ENCODE results near the gene OSBPL8.

OSBPL8 gene

DNA sequence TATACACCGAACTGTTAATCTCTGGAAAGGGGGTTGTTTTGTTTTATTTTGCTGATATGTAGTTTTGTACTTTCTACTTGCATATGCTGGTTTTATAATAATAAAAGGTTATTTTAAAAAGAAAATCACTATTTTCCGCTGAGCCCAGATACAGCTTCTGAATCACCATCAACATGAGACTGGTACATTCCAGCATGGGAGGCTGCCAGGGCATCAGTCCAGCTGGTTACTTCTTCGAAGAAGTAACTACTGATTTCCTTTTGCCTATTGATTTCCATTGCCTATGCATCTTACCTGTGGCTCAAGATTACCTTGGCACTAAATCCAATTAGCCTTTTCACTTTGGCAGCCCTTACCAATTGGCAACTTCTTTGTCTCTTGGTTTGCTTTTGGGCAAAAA, 11.7 kb upstream of the OSBPL8 start:
- Histone ChIP-seq H3K36me3 (replicated peaks) (no peaks in the 10 kb centered on the region), H3K4me3 (ENCODE audit: low read depth, low read length) (no peak overlapping the region), H3K27me3 (replicated peaks) (no peaks in the 10 kb centered on the region), H3K27ac (no peak overlapping the region)
- no peak for DNase-seq
- TF ChIP-seq, protein P1, sequence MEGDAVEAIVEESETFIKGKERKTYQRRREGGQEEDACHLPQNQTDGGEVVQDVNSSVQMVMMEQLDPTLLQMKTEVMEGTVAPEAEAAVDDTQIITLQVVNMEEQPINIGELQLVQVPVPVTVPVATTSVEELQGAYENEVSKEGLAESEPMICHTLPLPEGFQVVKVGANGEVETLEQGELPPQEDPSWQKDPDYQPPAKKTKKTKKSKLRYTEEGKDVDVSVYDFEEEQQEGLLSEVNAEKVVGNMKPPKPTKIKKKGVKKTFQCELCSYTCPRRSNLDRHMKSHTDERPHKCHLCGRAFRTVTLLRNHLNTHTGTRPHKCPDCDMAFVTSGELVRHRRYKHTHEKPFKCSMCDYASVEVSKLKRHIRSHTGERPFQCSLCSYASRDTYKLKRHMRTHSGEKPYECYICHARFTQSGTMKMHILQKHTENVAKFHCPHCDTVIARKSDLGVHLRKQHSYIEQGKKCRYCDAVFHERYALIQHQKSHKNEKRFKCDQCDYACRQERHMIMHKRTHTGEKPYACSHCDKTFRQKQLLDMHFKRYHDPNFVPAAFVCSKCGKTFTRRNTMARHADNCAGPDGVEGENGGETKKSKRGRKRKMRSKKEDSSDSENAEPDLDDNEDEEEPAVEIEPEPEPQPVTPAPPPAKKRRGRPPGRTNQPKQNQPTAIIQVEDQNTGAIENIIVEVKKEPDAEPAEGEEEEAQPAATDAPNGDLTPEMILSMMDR (IDR thresholded peaks at IDR 0.05; ENCODE audit: low read depth, low read length, missing control alignments), result no peak
- in situ Hi-C loops (cut with HindIII; ENCODE audit: low pct_ligation_motif_present, low sequenced_read_pairs), result no loop called here

DNA sequence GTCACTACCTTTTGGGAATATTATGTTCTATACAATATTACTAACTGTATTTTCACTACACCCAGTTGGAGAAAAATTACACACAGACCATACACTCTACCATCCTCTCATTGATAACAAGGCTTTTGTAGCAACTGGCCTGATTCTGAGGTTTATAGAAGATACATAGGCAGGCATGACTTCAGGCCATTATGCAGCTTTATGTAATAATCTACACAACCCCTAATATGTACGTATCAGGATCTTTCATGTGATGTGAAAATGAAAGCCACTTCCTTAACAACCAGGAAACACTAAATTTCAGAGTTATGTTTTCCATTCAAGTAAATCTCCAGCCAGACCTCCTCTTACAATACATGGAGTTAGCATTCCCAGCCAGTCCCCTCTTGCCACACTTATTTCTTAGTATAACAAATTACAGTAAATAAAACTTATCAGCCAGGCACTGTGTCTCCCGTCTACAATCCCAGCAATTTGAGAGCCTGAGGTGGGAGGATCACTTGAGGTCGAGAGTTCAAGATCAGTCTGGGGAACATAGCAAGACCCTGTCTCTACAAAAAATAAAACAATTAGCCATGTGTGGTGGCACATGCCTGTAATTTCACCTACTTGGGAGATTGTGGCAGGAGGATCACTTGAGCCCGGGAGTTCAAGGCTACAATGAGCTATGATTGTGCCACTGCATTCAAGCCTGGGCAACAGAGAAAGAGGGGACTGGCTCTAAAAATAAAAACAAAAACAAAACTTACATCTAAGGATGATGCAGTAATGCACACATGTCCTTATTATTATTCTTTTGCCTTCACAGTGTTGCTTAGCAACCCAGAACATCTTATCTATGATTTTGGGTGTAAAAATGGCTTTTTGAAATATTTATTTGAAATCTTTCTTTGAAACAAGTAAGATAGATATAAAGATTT, 10.4 kb upstream of the OSBPL8 start:
- H3K4me3 ChIP-seq (ENCODE audit: low read depth, low read length), result no peak overlapping the region
- no peak overlapping the region for H3K27ac ChIP-seq
- in situ Hi-C loops (cut with HindIII; ENCODE audit: low pct_ligation_motif_present, low sequenced_read_pairs), result no loop called here
- TF ChIP-seq, protein P1 (IDR thresholded peaks at IDR 0.05; ENCODE audit: low read depth, low read length, missing control alignments), result no peak
- H3K27me3 ChIP-seq (replicated peaks), result no peaks in the 10 kb centered on the region
- no peaks in the 10 kb centered on the region for H3K36me3 ChIP-seq (replicated peaks)
- no peak for DNase-seq

DNA sequence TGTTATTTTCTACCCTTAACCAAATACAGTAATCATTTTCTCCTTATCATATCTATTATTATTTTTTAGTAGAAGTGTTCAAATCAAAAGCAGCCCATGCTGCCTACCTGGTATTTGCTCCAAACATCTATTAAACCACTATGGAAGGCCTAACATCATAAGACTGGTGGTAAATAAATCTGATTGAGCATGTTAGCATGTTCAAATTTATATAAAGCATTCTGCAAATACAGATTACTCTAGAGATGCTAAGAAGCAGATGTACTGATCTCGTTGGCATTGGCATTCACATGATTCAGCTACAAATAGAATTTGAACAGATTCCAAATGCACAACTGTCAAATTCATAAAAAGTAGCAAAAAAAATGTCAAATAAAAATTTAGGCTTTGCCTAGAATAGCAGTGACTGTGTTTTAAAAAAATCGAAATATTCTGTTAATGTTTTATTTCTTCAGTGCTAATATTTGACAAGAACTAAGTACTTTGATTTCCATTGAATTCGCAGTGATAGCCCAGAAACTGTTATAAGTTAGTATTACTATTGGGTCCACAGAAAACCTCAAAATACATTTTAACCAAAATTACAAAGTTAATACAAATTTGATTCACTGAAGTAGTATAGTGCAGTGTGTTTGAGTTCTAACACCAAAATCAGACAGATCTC, 9.4 kb upstream of the OSBPL8 start:
- TF ChIP-seq, protein P1 (IDR thresholded peaks at IDR 0.05; ENCODE audit: low read depth, low read length, missing control alignments), result no peak
- no peak for DNase-seq
- H3K4me3 ChIP-seq (ENCODE audit: low read depth, low read length), result no peak overlapping the region
- H3K27ac ChIP-seq, result no peak overlapping the region
- in situ Hi-C loops (cut with HindIII; ENCODE audit: low pct_ligation_motif_present, low sequenced_read_pairs), result no loop called here
- H3K36me3 ChIP-seq (replicated peaks), result no peaks in the 10 kb centered on the region
- H3K27me3 ChIP-seq (replicated peaks), result no peaks in the 10 kb centered on the region

DNA sequence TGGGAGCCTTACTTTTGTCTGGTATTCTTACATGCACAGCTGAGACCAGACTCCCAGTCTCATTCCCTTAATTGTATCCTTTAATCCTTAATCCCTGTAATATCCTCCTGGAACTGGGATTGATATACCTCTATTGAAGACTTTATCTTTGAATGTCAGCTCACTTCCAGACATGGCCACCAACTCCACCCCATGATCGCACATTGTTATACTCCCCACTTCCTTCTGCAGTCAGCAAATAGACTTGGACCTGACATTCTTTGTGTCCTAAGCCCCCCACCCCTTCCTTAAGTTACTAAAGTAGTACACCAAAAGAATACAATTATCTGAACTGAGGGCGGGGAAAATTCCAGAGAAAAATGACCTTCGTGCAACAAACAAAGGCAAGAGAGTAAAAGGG, 8.6 kb upstream of the OSBPL8 start:
- in situ Hi-C loops (cut with HindIII; ENCODE audit: low pct_ligation_motif_present, low sequenced_read_pairs), result no loop called here
- no peak overlapping the region for H3K27ac ChIP-seq
- no peak for DNase-seq

DNA sequence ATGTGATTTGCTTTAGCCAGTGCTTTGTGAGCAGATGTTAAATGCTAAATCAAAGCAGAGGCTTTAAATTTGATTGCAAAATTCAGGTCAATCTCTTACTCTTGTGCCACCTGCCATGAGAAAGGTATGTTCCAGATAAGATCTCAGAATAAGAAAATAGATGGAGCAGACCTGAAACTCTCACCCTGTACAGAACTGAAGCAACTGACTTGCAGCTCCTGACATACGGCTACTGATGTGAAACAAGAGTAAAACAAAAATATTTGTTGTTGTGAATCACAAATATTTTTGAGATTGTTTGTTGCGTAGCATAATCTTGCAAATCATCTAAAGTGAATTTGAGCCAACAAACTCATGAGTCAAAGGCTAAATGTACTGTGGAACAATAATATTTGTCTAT, 3.5 kb upstream of the OSBPL8 start:
- Histone ChIP-seq H3K4me3 (ENCODE audit: low read depth, low read length) (no peak overlapping the region), H3K27ac (no peak overlapping the region), H3K36me3 (replicated peaks) (no peaks in the 10 kb centered on the region), H3K27me3 (replicated peaks) (no peaks in the 10 kb centered on the region)
- no peak for DNase-seq
- TF ChIP-seq, protein P1 (IDR thresholded peaks at IDR 0.05; ENCODE audit: low read depth, low read length, missing control alignments), result no peak
- in situ Hi-C loops (cut with HindIII; ENCODE audit: low pct_ligation_motif_present, low sequenced_read_pairs), result no loop called here

More for the DNA sequence above, 8.6 kb upstream of the OSBPL8 start:
- Histone ChIP-seq H3K36me3 (replicated peaks) (no peaks in the 10 kb centered on the region), H3K4me3 (ENCODE audit: low read depth, low read length) (no peak overlapping the region), H3K27me3 (replicated peaks) (no peaks in the 10 kb centered on the region)
- TF ChIP-seq, protein P1 (IDR thresholded peaks at IDR 0.05; ENCODE audit: low read depth, low read length, missing control alignments), result no peak

Data from brain microvascular endothelial cell (primary cell).